Measurements from ENCODE around the gene TSR1.

DNA sequence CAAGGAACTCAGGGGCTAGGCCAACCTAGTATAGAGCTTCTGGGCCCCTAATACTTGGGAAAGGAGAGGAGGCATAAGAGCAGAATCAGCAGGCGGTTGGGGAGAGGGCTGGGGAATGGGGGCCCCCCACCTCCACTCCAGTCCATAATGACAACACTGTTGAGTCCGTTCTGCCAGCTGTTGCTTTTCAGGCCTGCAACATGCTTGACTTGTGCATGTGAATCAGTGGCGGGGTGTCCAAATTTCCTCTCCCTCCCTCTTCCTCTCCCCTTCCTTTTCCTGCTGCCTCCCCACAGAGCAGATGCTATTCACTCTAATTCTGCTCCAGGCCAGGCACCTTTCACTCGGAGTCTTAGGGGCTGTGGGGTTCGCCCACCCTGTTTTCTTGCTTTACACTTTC, 32.8 kb upstream of the TSR1 start:
- TF ChIP-seq, protein P1, sequence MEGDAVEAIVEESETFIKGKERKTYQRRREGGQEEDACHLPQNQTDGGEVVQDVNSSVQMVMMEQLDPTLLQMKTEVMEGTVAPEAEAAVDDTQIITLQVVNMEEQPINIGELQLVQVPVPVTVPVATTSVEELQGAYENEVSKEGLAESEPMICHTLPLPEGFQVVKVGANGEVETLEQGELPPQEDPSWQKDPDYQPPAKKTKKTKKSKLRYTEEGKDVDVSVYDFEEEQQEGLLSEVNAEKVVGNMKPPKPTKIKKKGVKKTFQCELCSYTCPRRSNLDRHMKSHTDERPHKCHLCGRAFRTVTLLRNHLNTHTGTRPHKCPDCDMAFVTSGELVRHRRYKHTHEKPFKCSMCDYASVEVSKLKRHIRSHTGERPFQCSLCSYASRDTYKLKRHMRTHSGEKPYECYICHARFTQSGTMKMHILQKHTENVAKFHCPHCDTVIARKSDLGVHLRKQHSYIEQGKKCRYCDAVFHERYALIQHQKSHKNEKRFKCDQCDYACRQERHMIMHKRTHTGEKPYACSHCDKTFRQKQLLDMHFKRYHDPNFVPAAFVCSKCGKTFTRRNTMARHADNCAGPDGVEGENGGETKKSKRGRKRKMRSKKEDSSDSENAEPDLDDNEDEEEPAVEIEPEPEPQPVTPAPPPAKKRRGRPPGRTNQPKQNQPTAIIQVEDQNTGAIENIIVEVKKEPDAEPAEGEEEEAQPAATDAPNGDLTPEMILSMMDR (IDR thresholded peaks at IDR 0.05): no peak
- TF ChIP-seq EZH2 (IDR thresholded peaks at IDR 0.05; ENCODE audit: borderline replicate concordance, insufficient read depth, low read depth, low read length, poor library complexity, severe bottlenecking): no peak

Measured in B cell (primary cell).